ENCODE results near the gene KRTAP1-1.

DNA sequence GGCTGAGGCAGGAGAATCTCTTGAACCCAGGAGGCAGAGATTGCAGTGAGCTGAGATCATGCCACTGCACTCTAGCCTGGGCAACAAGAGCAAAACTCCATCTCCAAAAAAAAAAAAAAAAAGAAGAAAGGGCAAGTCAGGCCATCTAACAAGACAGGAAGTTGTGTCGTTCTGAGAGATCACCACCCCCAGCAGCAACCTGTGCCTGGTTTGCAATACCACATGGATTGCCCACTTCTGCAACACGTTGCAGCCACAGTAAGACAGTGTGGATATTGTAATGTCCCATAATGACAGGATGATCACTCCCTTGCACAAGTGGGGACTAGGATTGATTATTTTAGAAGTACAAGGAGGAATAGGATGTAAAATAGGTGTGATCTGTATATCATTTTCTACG lies 27.8 kb upstream of the KRTAP1-1 start:
- no peak for TF ChIP-seq POLR2A (IDR thresholded peaks at IDR 0.05; ENCODE audit: low read depth)
- no peak for TF ChIP-seq POLR2AphosphoS5 (IDR thresholded peaks at IDR 0.05)
- TF ChIP-seq CTCF (IDR thresholded peaks at IDR 0.05): no peak
- TF ChIP-seq EP300 (IDR thresholded peaks at IDR 0.05): no peak

All from esophagus muscularis mucosa (tissue), 4 donors.